ENCODE results near the gene RANGAP1.

The RANGAP1 gene

GRCh38 chr22:41315586-41315985 is 29.6 kb upstream of the RANGAP1 start:
- DNase-seq (ENCODE audit: insufficient read length): no peak
- no peak for FAIRE-seq
- TF ChIP-seq POLR2A (IDR thresholded peaks at IDR 0.05; ENCODE audit: low read depth, low read length) (no peak), POLR2AphosphoS5 (IDR thresholded peaks at IDR 0.05; ENCODE audit: low read depth, low read length) (no peak), TAF1 (IDR thresholded peaks at IDR 0.05; ENCODE audit: borderline replicate concordance, low read depth, low read length) (no peak)

GRCh38 chr22:41314821-41315220 is 28.8 kb upstream of the RANGAP1 start:
- no peak for TF ChIP-seq TAF1 (IDR thresholded peaks at IDR 0.05; ENCODE audit: borderline replicate concordance, low read depth, low read length)
- no peak for TF ChIP-seq POLR2A (IDR thresholded peaks at IDR 0.05; ENCODE audit: low read depth, low read length)
- no peak for TF ChIP-seq POLR2AphosphoS5 (IDR thresholded peaks at IDR 0.05; ENCODE audit: low read depth, low read length)
- no peak for DNase-seq (ENCODE audit: insufficient read length)
- no peak for FAIRE-seq

- FAIRE-seq (no peak), DNase-seq (ENCODE audit: insufficient read length) (no peak)
- TF ChIP-seq POLR2A (IDR thresholded peaks at IDR 0.05; ENCODE audit: low read depth, low read length) (no peak), POLR2AphosphoS5 (IDR thresholded peaks at IDR 0.05; ENCODE audit: low read depth, low read length) (no peak), TAF1 (IDR thresholded peaks at IDR 0.05; ENCODE audit: borderline replicate concordance, low read depth, low read length) (no peak)
These were observed 25.5 kb upstream of the RANGAP1 start for GRCh38 chr22:41311487-41311886.

- TF ChIP-seq TAF1 (IDR thresholded peaks at IDR 0.05; ENCODE audit: borderline replicate concordance, low read depth, low read length) (no peak), POLR2AphosphoS5 (IDR thresholded peaks at IDR 0.05; ENCODE audit: low read depth, low read length) (0 out of 2 replicates have a peak, but pooled peaks have one; percentile 21), POLR2A (IDR thresholded peaks at IDR 0.05; ENCODE audit: low read depth, low read length) (no peak)
- no peak for FAIRE-seq
These were observed 24.3 kb upstream of the RANGAP1 start for GRCh38 chr22:41310336-41310735.

GRCh38 chr22:41308544-41308947 is 22.6 kb upstream of the RANGAP1 start:
- TF ChIP-seq POLR2A (IDR thresholded peaks at IDR 0.05; ENCODE audit: low read depth, low read length) (no peak), TAF1 (IDR thresholded peaks at IDR 0.05; ENCODE audit: borderline replicate concordance, low read depth, low read length) (no peak), POLR2AphosphoS5 (IDR thresholded peaks at IDR 0.05; ENCODE audit: low read depth, low read length) (no peak)
- no peak for FAIRE-seq
- no peak for DNase-seq (ENCODE audit: insufficient read length)

More at GRCh38 chr22:41310336-41310735, 24.3 kb upstream of the RANGAP1 start:
- DNase-seq (ENCODE audit: insufficient read length): no peak

- no peak for TF ChIP-seq POLR2A (IDR thresholded peaks at IDR 0.05; ENCODE audit: low read depth, low read length)
- TF ChIP-seq TAF1 (IDR thresholded peaks at IDR 0.05; ENCODE audit: borderline replicate concordance, low read depth, low read length): no peak
- TF ChIP-seq POLR2AphosphoS5 (IDR thresholded peaks at IDR 0.05; ENCODE audit: low read depth, low read length): no peak
- DNase-seq (ENCODE audit: insufficient read length) (no peak), FAIRE-seq (no peak)
These were observed 22.1 kb upstream of the RANGAP1 start for GRCh38 chr22:41308054-41308453.

GRCh38 chr22:41305646-41306045 is 19.7 kb upstream of the RANGAP1 start:
- TF ChIP-seq POLR2A (IDR thresholded peaks at IDR 0.05; ENCODE audit: low read depth, low read length) (no peak), TAF1 (IDR thresholded peaks at IDR 0.05; ENCODE audit: borderline replicate concordance, low read depth, low read length) (no peak), POLR2AphosphoS5 (IDR thresholded peaks at IDR 0.05; ENCODE audit: low read depth, low read length) (no peak)
- DNase-seq (ENCODE audit: insufficient read length) (no peak), FAIRE-seq (no peak)

GRCh38 chr22:41302811-41303210 is 16.8 kb upstream of the RANGAP1 start:
- FAIRE-seq: no peak
- TF ChIP-seq POLR2AphosphoS5 (IDR thresholded peaks at IDR 0.05; ENCODE audit: low read depth, low read length): no peak
- TF ChIP-seq POLR2A (IDR thresholded peaks at IDR 0.05; ENCODE audit: low read depth, low read length): no peak
- no peak for TF ChIP-seq TAF1 (IDR thresholded peaks at IDR 0.05; ENCODE audit: borderline replicate concordance, low read depth, low read length)

GRCh38 chr22:41302021-41302767 is 16.2 kb upstream of the RANGAP1 start:
- TF ChIP-seq TAF1 (IDR thresholded peaks at IDR 0.05; ENCODE audit: borderline replicate concordance, low read depth, low read length) (no peak), POLR2AphosphoS5 (IDR thresholded peaks at IDR 0.05; ENCODE audit: low read depth, low read length) (no peak), POLR2A (IDR thresholded peaks at IDR 0.05; ENCODE audit: low read depth, low read length) (no peak)
- FAIRE-seq (no peak), DNase-seq (ENCODE audit: insufficient read length) (no peak)

More at GRCh38 chr22:41302811-41303210, 16.8 kb upstream of the RANGAP1 start:
- no peak for DNase-seq (ENCODE audit: insufficient read length)

GRCh38 chr22:41301085-41302020 is 15.4 kb upstream of the RANGAP1 start, which contains the start of gene ZC3H7B:
Gene ZC3H7B (plus strand): TSS chr22:41301525. CDS start chr22:41320661, 19,136 bp downstream.
- peak; percentile 85 for FAIRE-seq
- peak; percentile 95 for DNase-seq (ENCODE audit: insufficient read length)
- peak; percentile 85 for TF ChIP-seq TAF1 (IDR thresholded peaks at IDR 0.05; ENCODE audit: borderline replicate concordance, low read depth, low read length)
- TF ChIP-seq POLR2AphosphoS5 (IDR thresholded peaks at IDR 0.05; ENCODE audit: low read depth, low read length): peak; percentile 66; the same call in 1 of the 2 replicates
- peak; percentile 85 for TF ChIP-seq POLR2A (IDR thresholded peaks at IDR 0.05; ENCODE audit: low read depth, low read length)

GRCh38 chr22:41300661-41301060 is 14.7 kb upstream of the RANGAP1 start:
- DNase-seq (ENCODE audit: insufficient read length) (no peak), FAIRE-seq (no peak)
- TF ChIP-seq POLR2A (IDR thresholded peaks at IDR 0.05; ENCODE audit: low read depth, low read length) (no peak), TAF1 (IDR thresholded peaks at IDR 0.05; ENCODE audit: borderline replicate concordance, low read depth, low read length) (no peak), POLR2AphosphoS5 (IDR thresholded peaks at IDR 0.05; ENCODE audit: low read depth, low read length) (no peak)

Data from GM12892 (cell line).